Fibroblast of lung (primary cell): ENCODE measurements around the gene WIPI1.

ENCODE experiments used
- EZH2 ChIP-seq: IDR thresholded peaks from 2 replicates; pipeline ENCODE4 v1.5.1; 2012; ENCODE audit warnings: low read length, control low read depth, mild to moderate bottlenecking; ENCODE audit errors: missing control alignments
- TF ChIP-seq, protein P1 (sequence below), 2 donors: IDR thresholded peaks in 1 of 2; conservative IDR thresholded peaks in 1 of 2; 1 replicate in 1 of 2; 2 replicates in 1 of 2; pipeline ENCODE4 v1.5.1; 2011 to 2012; ENCODE audit warnings: low read length in 2 of 2, control low read depth in 1 of 2, inconsistent platforms in 1 of 2, low read depth in 1 of 2, mild to moderate bottlenecking in 1 of 2

DNA sequence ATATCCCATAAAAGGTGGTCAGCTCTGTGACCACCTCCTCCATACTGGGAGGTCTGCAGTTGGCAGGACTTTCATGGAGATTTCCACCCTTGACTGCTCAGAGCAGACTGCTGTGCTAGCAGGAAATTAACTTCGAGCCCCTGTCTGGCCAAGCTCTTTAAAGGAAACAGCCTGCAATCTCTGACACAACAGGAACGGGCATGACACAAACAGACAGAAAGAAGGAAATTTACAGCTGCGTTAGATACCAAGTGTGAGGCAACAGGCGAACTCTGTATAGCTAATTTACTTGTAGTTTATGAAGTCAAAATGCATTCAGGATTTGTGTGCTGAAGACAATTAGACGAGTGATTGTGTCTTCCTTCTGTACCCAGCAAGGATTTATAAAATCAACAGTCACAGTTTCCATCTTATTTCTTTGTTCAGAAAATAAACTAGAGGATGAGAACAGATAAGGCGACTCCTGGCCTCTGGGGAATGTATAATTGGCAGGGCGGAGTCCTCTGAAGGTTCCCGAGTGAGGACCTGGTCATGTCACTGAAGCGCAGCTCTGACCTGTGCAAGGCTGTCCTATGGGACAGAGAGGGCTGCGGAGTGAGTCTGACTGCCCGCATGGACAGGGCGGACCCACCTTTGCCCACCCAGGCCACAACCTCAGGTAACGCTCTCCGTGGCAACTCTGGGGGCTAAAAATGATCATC lies 16.1 kb downstream of the WIPI1 start:
- TF ChIP-seq, protein P1, sequence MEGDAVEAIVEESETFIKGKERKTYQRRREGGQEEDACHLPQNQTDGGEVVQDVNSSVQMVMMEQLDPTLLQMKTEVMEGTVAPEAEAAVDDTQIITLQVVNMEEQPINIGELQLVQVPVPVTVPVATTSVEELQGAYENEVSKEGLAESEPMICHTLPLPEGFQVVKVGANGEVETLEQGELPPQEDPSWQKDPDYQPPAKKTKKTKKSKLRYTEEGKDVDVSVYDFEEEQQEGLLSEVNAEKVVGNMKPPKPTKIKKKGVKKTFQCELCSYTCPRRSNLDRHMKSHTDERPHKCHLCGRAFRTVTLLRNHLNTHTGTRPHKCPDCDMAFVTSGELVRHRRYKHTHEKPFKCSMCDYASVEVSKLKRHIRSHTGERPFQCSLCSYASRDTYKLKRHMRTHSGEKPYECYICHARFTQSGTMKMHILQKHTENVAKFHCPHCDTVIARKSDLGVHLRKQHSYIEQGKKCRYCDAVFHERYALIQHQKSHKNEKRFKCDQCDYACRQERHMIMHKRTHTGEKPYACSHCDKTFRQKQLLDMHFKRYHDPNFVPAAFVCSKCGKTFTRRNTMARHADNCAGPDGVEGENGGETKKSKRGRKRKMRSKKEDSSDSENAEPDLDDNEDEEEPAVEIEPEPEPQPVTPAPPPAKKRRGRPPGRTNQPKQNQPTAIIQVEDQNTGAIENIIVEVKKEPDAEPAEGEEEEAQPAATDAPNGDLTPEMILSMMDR (conservative IDR thresholded peaks at IDR 0.05 in 1 of 2, IDR thresholded peaks at IDR 0.05 in 1 of 2; ENCODE audit: low read depth in 1 of 2, low read length in 2 of 2) = no peak
- TF ChIP-seq EZH2 = no peak
